ENCODE measurements around the gene SDK2. TPM values are rescaled to one million over a fixed set of nuclear protein-coding genes. Genes with fewer than 3 reads are reported as not detected.

Gene SDK2
- total and polyA plus RNA-seq, 2 of the 8 experiments (the other 6 are each of a cell fraction or from before 2014, with no cell fraction given): 3.9 to 4.1 TPM

DNA sequence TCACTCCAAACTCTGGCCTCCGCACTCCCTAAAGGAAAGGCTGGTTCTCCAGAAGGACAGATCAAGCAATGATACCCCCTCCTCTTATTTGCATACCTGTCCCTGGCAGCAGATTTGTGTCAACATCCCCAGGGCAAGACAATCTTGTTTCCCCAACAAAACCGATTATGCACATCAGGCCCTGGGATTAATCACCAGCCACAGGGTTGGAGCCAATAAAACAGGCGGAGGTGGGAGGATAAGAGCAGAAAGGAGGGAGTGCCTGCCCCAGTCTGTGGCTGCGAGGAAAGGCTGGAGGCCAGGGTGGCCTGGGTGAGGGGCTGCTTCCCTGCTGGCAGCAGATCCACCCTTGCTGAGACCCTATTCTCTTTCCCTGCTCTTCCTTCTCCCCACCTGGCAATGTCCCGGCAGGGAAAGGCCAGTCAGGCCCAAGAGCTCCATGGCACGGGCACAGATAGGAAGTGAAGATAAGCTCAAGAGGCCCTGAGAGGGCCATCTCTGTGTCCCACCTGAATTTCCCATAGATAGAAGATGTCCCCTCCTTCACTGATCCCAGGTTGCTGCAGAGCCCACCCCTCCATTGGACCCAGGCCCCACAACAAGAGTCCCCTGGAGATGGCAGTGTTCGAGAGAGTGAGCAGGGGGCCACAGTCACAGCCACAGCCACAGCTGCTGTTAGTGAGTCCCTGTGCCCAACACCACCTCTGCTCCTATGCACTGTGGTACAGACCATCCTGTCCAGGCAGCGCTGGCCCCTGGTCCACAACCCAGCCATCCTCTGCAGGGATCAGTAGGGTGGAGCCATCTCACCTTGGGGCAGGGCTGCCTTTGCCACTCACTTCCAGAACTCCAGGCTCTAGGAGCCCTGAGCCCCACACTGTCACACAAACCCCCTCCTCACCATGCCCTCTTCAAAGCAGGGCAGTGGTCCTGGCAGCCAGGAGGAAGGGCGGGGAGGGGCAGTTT, 137.5 kb downstream of the SDK2 start (continued):
- TF ChIP-seq RNF2 (IDR thresholded peaks at IDR 0.05; ENCODE audit: borderline replicate concordance, low read depth, low read length, missing control alignments, poor library complexity, severe bottlenecking): no peak
- TF ChIP-seq KDM4A (IDR thresholded peaks at IDR 0.05; ENCODE audit: low read depth, low read length, severe bottlenecking): no peak
- no peak for TF ChIP-seq BACH1 (IDR thresholded peaks at IDR 0.05; ENCODE audit: low read length)
